IMR-90 (cell line): ENCODE results near the gene TPPP. TPM values are rescaled to one million over a fixed set of nuclear protein-coding genes. Genes with fewer than 3 reads are reported as not detected.

Source experiments
- ATAC-seq: fragments of 200-7000 bp; cut with Tn5 transposase; 2 replicates; pipeline ENCODE4 v1.9.1; 2020; ENCODE audit warnings: low read depth, mild to moderate bottlenecking, moderate library complexity
- BruUV-seq: library from RNA; stranded (reverse); fragments of 400-500 nt; replicated peaks from 2 replicates; lab custom pipeline; 2021; lab: Mats Ljungman, UMichigan
- CTCF ChIA-PET: fragments of 300-600 bp; formaldehyde crosslinking; extraction: SDS; loops from one replicate; lab custom pipeline; 2021; ENCODE audit warnings: antibody characterized with exemption; lab: Yijun Ruan, JAX
- POLR2A ChIA-PET: fragments of 300-600 bp; sonication (Branson Sonifier 250); formaldehyde crosslinking; loops from one replicate; lab custom pipeline; 2022; ENCODE audit warnings: antibody characterized with exemption; ENCODE audit not compliant: unreplicated experiment; lab: Charles Lee
- DNase-seq: peaks from one replicate; pipeline ENCODE4 v3.0.0; 2013
- H2AFZ ChIP-seq: replicated peaks from 2 replicates; pipeline ENCODE3; 2013; ENCODE audit warnings: low read length, mild to moderate bottlenecking; ENCODE audit not compliant: poor library complexity
- H2AK5ac ChIP-seq: 2 replicates; pipeline ENCODE4 v1.6.1; 2013; ENCODE audit warnings: low read depth, low read length, inconsistent platforms
- H2AK9ac ChIP-seq: replicated peaks from 2 replicates; pipeline ENCODE3; 2013; ENCODE audit warnings: mild to moderate bottlenecking, low read depth, low read length, moderate library complexity; ENCODE audit not compliant: poor library complexity
- H2BK120ac ChIP-seq: 2 replicates; pipeline ENCODE4 v1.6.1; 2013; ENCODE audit warnings: low read depth, low read length, inconsistent platforms
- H2BK15ac ChIP-seq: 3 replicates; pipeline ENCODE4 v1.6.1; 2013; ENCODE audit warnings: low read depth, low read length, inconsistent platforms
- H2BK20ac ChIP-seq: 2 replicates; pipeline ENCODE4 v1.6.1; 2013; ENCODE audit warnings: low read depth, mild to moderate bottlenecking, inconsistent platforms, low read length, moderate library complexity
- H2BK5ac ChIP-seq: 2 replicates; pipeline ENCODE4 v1.6.1; 2013; ENCODE audit warnings: mild to moderate bottlenecking, low read depth, low read length, inconsistent platforms; ENCODE audit not compliant: poor library complexity, severe bottlenecking
- H3K14ac ChIP-seq: replicated peaks from 2 replicates; pipeline ENCODE4 v1.6.1; 2013; ENCODE audit warnings: low read depth, low read length, inconsistent platforms
- H3K18ac ChIP-seq: 2 replicates; pipeline ENCODE4 v1.6.1; 2013; ENCODE audit warnings: low read depth, low read length, control low read depth
- H3K23ac ChIP-seq: 2 replicates; pipeline ENCODE4 v1.6.1; 2013; ENCODE audit warnings: low read depth, low read length, inconsistent platforms
- H3K27ac ChIP-seq: 2 replicates; pipeline ENCODE4 v1.5.1; 2013; ENCODE audit warnings: mild to moderate bottlenecking, control low read depth, low read length; ENCODE audit not compliant: insufficient read depth
- H3K27me3 ChIP-seq: 2 replicates; pipeline ENCODE4 v1.6.1; 2013; ENCODE audit warnings: low read length; ENCODE audit not compliant: control insufficient read depth, insufficient read depth
- H3K36me3 ChIP-seq: 2 replicates; pipeline ENCODE4 v1.6.1; 2013; ENCODE audit warnings: low read length, mixed read lengths; ENCODE audit not compliant: control insufficient read depth, insufficient read depth
- H3K4ac ChIP-seq: 2 replicates; pipeline ENCODE4 v1.6.1; 2013; ENCODE audit warnings: low read depth, low read length, inconsistent platforms
- H3K4me1 ChIP-seq: 2 replicates; pipeline ENCODE4 v1.6.1; 2013; ENCODE audit warnings: low read length, mixed read lengths; ENCODE audit not compliant: control insufficient read depth, insufficient read depth
- H3K4me2 ChIP-seq: 2 replicates; pipeline ENCODE4 v1.6.1; 2013; ENCODE audit warnings: low read depth, mild to moderate bottlenecking, control low read depth, low read length, moderate library complexity
- H3K4me3 ChIP-seq: 2 replicates; pipeline ENCODE4 v1.5.1; 2013; ENCODE audit warnings: low read depth, mild to moderate bottlenecking, control low read depth, low read length, moderate library complexity; ENCODE audit not compliant: insufficient read depth
- H3K56ac ChIP-seq: 2 replicates; pipeline ENCODE4 v1.6.1; 2013; ENCODE audit warnings: low read length, inconsistent platforms; ENCODE audit not compliant: insufficient read depth; ENCODE audit errors: extremely low read depth
- H3K79me1 ChIP-seq, 2 experiments: 2 replicates each; pipeline ENCODE4 v1.6.1; 2013; ENCODE audit warnings: low read length in 2 of 2, inconsistent platforms in 1 of 2, low read depth in 1 of 2
- H3K9ac ChIP-seq: 2 replicates; pipeline ENCODE4 v1.6.1; 2013; ENCODE audit warnings: low read depth, low read length, control low read depth
- H3K9me1 ChIP-seq: 2 replicates; pipeline ENCODE4 v1.6.1; 2013; ENCODE audit warnings: low read length, inconsistent platforms; ENCODE audit not compliant: insufficient read depth
- H3K9me3 ChIP-seq: 2 replicates; pipeline ENCODE4 v1.6.1; 2013; ENCODE audit warnings: low read length; ENCODE audit not compliant: control insufficient read depth, insufficient read depth
- H4K20me1 ChIP-seq: 2 replicates; pipeline ENCODE4 v1.6.1; 2013; ENCODE audit warnings: low read length, inconsistent platforms; ENCODE audit not compliant: insufficient read depth
- H4K5ac ChIP-seq: 2 replicates; pipeline ENCODE4 v1.6.1; 2013; ENCODE audit warnings: mild to moderate bottlenecking, low read depth, low read length, control low read depth
- H4K8ac ChIP-seq, 2 experiments: 2 replicates each; pipeline ENCODE4 v1.6.1; 2013; ENCODE audit warnings: low read depth in 2 of 2, low read length in 2 of 2, control low read depth in 1 of 2, inconsistent platforms in 1 of 2
- H4K91ac ChIP-seq: 2 replicates; pipeline ENCODE4 v1.6.1; 2013; ENCODE audit warnings: low read depth, low read length, inconsistent platforms; ENCODE audit not compliant: insufficient read depth
- BHLHE40 ChIP-seq: fragments of 150-350 bp; IDR thresholded peaks from 2 replicates; pipeline ENCODE4 v1.6.1; 2016; ENCODE audit warnings: mild to moderate bottlenecking, low read depth, low read length
- CEBPB ChIP-seq: IDR thresholded peaks from 2 replicates; pipeline ENCODE4 v1.6.1; 2012; ENCODE audit warnings: low read depth, low read length, improper control_type of control experiment
- CHD1 ChIP-seq: IDR thresholded peaks from 2 replicates; pipeline ENCODE4 v1.6.1; 2012; ENCODE audit warnings: low read depth, low read length, improper control_type of control experiment
- CTCF ChIP-seq: conservative IDR thresholded peaks from 2 replicates; pipeline ENCODE4 v1.5.1; 2012; ENCODE audit warnings: mild to moderate bottlenecking, low read depth, low read length, improper control_type of control experiment
- ELK1 ChIP-seq: fragments of 150-350 bp; IDR thresholded peaks from 2 replicates; pipeline ENCODE4 v1.6.1; 2016; ENCODE audit warnings: low read depth, mild to moderate bottlenecking, low read length, moderate library complexity, borderline replicate concordance
- FOS ChIP-seq: fragments of 150-350 bp; IDR thresholded peaks from 2 replicates; pipeline ENCODE4 v1.6.1; 2016; ENCODE audit warnings: low read depth, low read length
- MAFK ChIP-seq: IDR thresholded peaks from 2 replicates; pipeline ENCODE4 v1.6.1; 2012; ENCODE audit warnings: low read depth, low read length, improper control_type of control experiment
- MAZ ChIP-seq: IDR thresholded peaks from 2 replicates; pipeline ENCODE4 v1.6.1; 2012; ENCODE audit warnings: low read depth, mild to moderate bottlenecking, low read length, improper control_type of control experiment, moderate library complexity, borderline replicate concordance
- MXI1 ChIP-seq: IDR thresholded peaks from 2 replicates; pipeline ENCODE4 v1.6.1; 2012; ENCODE audit warnings: low read depth, mild to moderate bottlenecking, low read length, moderate library complexity, borderline replicate concordance
- NFE2L2 ChIP-seq: fragments of 150-350 bp; IDR thresholded peaks from 2 replicates; pipeline ENCODE4 v1.6.1; 2016; ENCODE audit warnings: low read depth, mild to moderate bottlenecking, low read length
- POLR2A ChIP-seq: IDR thresholded peaks from 2 replicates; pipeline ENCODE4 v1.6.1; 2012; ENCODE audit warnings: mild to moderate bottlenecking, low read depth, low read length
- RAD21 ChIP-seq: IDR thresholded peaks from 2 replicates; pipeline ENCODE4 v1.6.1; 2012; ENCODE audit warnings: low read length, improper control_type of control experiment
- RCOR1 ChIP-seq: IDR thresholded peaks from 2 replicates; pipeline ENCODE4 v1.6.1; 2012; ENCODE audit warnings: mild to moderate bottlenecking, low read length, improper control_type of control experiment; ENCODE audit not compliant: insufficient replicate concordance
- RFX5 ChIP-seq: IDR thresholded peaks from 2 replicates; pipeline ENCODE4 v1.8.0; 2012; ENCODE audit warnings: low read depth, mild to moderate bottlenecking, low read length, moderate library complexity
- SMC3 ChIP-seq: fragments of 150-350 bp; IDR thresholded peaks from 2 replicates; pipeline ENCODE4 v1.6.1; 2016; ENCODE audit warnings: low read depth, mild to moderate bottlenecking, antibody characterized with exemption, low read length, moderate library complexity
- USF2 ChIP-seq: fragments of 150-350 bp; IDR thresholded peaks from 2 replicates; pipeline ENCODE4 v1.6.1; 2017; ENCODE audit warnings: mild to moderate bottlenecking, antibody characterized with exemption, low read length, low read depth
- WGBS, 2 experiments: methylation state at CpG; one replicate each; pipeline versions ENCODE4 v1.1.5 to v1.1.7; 2013; ENCODE audit warnings: missing lambda C conversion rate in 2 of 2; ENCODE audit not compliant: insufficient read length in 1 of 2; ENCODE audit errors: extremely low coverage in 2 of 2; 5-methylcytosine and 5-hydroxymethylcytosine counted together
- dilution Hi-C: fragments of 300-500 bp; cut with HindIII; formaldehyde crosslinking; loops from one replicate; pipeline ENCODE4 v1.14.3; 2018; ENCODE audit warnings: low sequenced_read_pairs; ENCODE audit not compliant: unreplicated experiment
- in situ Hi-C: fragments of 300-500 bp; cut with MboI; formaldehyde crosslinking; loops from 3 replicates; pipeline ENCODE4 v1.14.3; 2019; ENCODE audit warnings: low sequenced_read_pairs, inconsistent platforms, mixed read lengths
- intact Hi-C: fragments of 100-400 bp; cut with micrococcal nuclease; formaldehyde crosslinking; loops from 2 replicates; pipeline ENCODE4 v1.10.0; 2022
- polyA plus RNA-seq, 3 experiments: library from polyadenylated mRNA; depleted of rRNA; stranded (reverse); fragments of >200 nt; gene quantifications; 2 replicates each; pipeline ENCODE4 v1.2.3, GENCODE V29; 2012; ENCODE audit warnings: low replicate concordance in 1 of 3
- total RNA-seq: library from RNA; depleted of rRNA; stranded (reverse); fragments of >200 nt; gene quantifications from 2 replicates; pipeline ENCODE4 v1.2.3, GENCODE V29; 2012

Gene TPPP
- total and polyA plus RNA-seq, 2 of the 4 experiments (the other 2 are of a cell fraction): under 0.01 to 0.07 TPM

GRCh38 chr5:655406-655805 lies 37.7 kb downstream of the TPPP start:
- no peaks in the 10 kb centered on the region for H4K20me1 ChIP-seq
- TF ChIP-seq SMC3: no peak
- no peak for TF ChIP-seq POLR2A
- no peak for TF ChIP-seq MXI1
- TF ChIP-seq ELK1: no peak
- TF ChIP-seq CTCF: no peak
- TF ChIP-seq NFE2L2: no peak
- no peak for TF ChIP-seq CEBPB
- TF ChIP-seq RFX5: no peak
- no peak for TF ChIP-seq MAZ
- TF ChIP-seq CHD1: no peak
- TF ChIP-seq BHLHE40: no peak
- TF ChIP-seq RCOR1: no peak
- no peak for TF ChIP-seq RAD21
- no peak for TF ChIP-seq FOS
- no peak for TF ChIP-seq MAFK
- no peak for TF ChIP-seq USF2
- no peak for ATAC-seq
- H2BK5ac ChIP-seq: no peak overlapping the region
- in situ Hi-C loops: no loop called here
- H3K9ac ChIP-seq: no peak overlapping the region
- no peak for DNase-seq
- peaks cover 4% of the 10 kb centered on the region for H3K36me3 ChIP-seq
- H2AK5ac ChIP-seq: no peak overlapping the region
- ChIA-PET POLR2A (no interaction called here), CTCF (no interaction called here)
- H2AK9ac ChIP-seq: no peak overlapping the region
- H4K5ac ChIP-seq: no peak overlapping the region
- H3K18ac ChIP-seq: no peak overlapping the region
- H3K27ac ChIP-seq: no peak overlapping the region
- no peak overlapping the region for H3K23ac ChIP-seq
- no peaks in the 10 kb centered on the region for H3K27me3 ChIP-seq
- H3K9me3 ChIP-seq: no peaks in the 10 kb centered on the region
- 89% methylated on average over 5 of the region's 13 CpGs; no CpG with 5 or more reads in 1 of the 2 experiments for WGBS, 2 experiments
- H3K4ac ChIP-seq: no peak overlapping the region
- no peak overlapping the region for H2BK15ac ChIP-seq
- dilution Hi-C loops: no loop called here
- H3K4me1 ChIP-seq: no peaks in the 10 kb centered on the region
- no peak overlapping the region for H2BK20ac ChIP-seq
- H3K9me1 ChIP-seq: peaks cover 6% of the 10 kb centered on the region
- no peak overlapping the region for H4K8ac ChIP-seq
- H3K4me3 ChIP-seq: no peak overlapping the region
- no peak overlapping the region for H3K4me2 ChIP-seq
- H3K79me1 ChIP-seq: no peaks in the 10 kb centered on the region
- intact Hi-C loops: no loop called here
- no peak overlapping the region for H2AFZ ChIP-seq
- H4K91ac ChIP-seq: no peak overlapping the region
- H3K14ac ChIP-seq: no peak overlapping the region
- BruUV-seq: no TSS peak
- H2BK120ac ChIP-seq: no peak overlapping the region
- no peak overlapping the region for H3K56ac ChIP-seq
